T-helper 17 cell (primary cell): ENCODE results near the gene ZP1. TPM values are rescaled to one million over a fixed set of nuclear protein-coding genes. Genes with fewer than 3 reads are reported as not detected.

Experiments used
- ATAC-seq: fragments of 150-1000 bp; cut with Tn5 transposase; 2 replicates; pipeline ENCODE4 v1.10.0; 2021; ENCODE audit warnings: mild to moderate bottlenecking, moderate library complexity
- DNase-seq, 3 donors: peaks; one replicate each; pipeline versions ENCODE4 v3.0.0 to v3.0.0-alpha.2; 2020 to 2021
- H3K9me3 ChIP-seq: one replicate; pipeline ENCODE4 v1.7.0; 2013; ENCODE audit warnings: low read length, mild to moderate bottlenecking; ENCODE audit not compliant: control insufficient read depth, poor library complexity, severe bottlenecking
- H3K27ac Mint-ChIP-seq: one replicate; pipeline ENCODE4 v1.8.0; 2022; ENCODE audit warnings: mild to moderate bottlenecking, moderate library complexity, mixed read lengths
- H3K27me3 Mint-ChIP-seq: one replicate; pipeline ENCODE4 v1.8.0; 2022; ENCODE audit warnings: mixed read lengths
- H3K36me3 Mint-ChIP-seq: one replicate; pipeline ENCODE4 v1.8.0; 2022; ENCODE audit warnings: low read depth, mixed read lengths
- H3K4me1 Mint-ChIP-seq: one replicate; pipeline ENCODE4 v1.8.0; 2022; ENCODE audit warnings: mild to moderate bottlenecking, mixed read lengths
- H3K4me3 Mint-ChIP-seq: one replicate; pipeline ENCODE4 v1.8.0; 2022; ENCODE audit warnings: mild to moderate bottlenecking, moderate library complexity, mixed read lengths
- total RNA-seq, 4 donors: library from RNA in 2 of 4; stranded (reverse) in 2 of 4; gene quantifications; one replicate each; pipeline ENCODE4 v1.2.3 and lab custom pipeline; 2022 to 2026

The ZP1 gene
- total RNA-seq, 2 donors from 2014 or later = not detected

GRCh38 chr11:60838132-60838531 is 29.2 kb upstream of the ZP1 start:
- Mint-ChIP-seq H3K36me3 (peaks cover 5% of the 10 kb centered on the region), H3K27ac (no peak overlapping the region), H3K4me3 (no peak overlapping the region), H3K4me1 (peaks cover 19% of the 10 kb centered on the region), H3K27me3 (peaks cover 13% of the 10 kb centered on the region)
- H3K9me3 ChIP-seq = no peaks in the 10 kb centered on the region
- DNase-seq (no peak), ATAC-seq (no peak)

GRCh38 chr11:60840470-60841430 is 26.6 kb upstream of the ZP1 start:
- H3K4me3 Mint-ChIP-seq = peak overlapping the region; percentile 92
- no peak for DNase-seq
- peaks cover 2% of the 10 kb centered on the region for H3K27me3 Mint-ChIP-seq
- ATAC-seq = no peak
- H3K9me3 ChIP-seq = no peaks in the 10 kb centered on the region
- H3K27ac Mint-ChIP-seq = peak overlapping the region; percentile 96
- H3K4me1 Mint-ChIP-seq = peaks cover 41% of the 10 kb centered on the region
- peaks cover 9% of the 10 kb centered on the region for H3K36me3 Mint-ChIP-seq

GRCh38 chr11:60841797-60842667 is 25.3 kb upstream of the ZP1 start, which contains the start of gene CCDC86:
CCDC86 (plus strand) TSS chr11:60842113; CDS start chr11:60842125, 12 bp downstream.
- Mint-ChIP-seq H3K27ac (peak within 1 kb of the TSS; percentile 96), H3K27me3 (no peaks in the 10 kb centered on the region), H3K36me3 (peaks cover 9% of the 10 kb centered on the region), H3K4me1 (peaks cover 41% of the 10 kb centered on the region), H3K4me3 (peak within 1 kb of the TSS; percentile 92)
- no peaks in the 10 kb centered on the region for H3K9me3 ChIP-seq
- DNase-seq (peak; percentile 95 to 100 (median 96)), ATAC-seq (peak; percentile 96)

- DNase-seq = no peak
- Mint-ChIP-seq H3K36me3 (peaks cover 9% of the 10 kb centered on the region), H3K4me1 (peaks cover 38% of the 10 kb centered on the region), H3K4me3 (peak overlapping the region; percentile 92), H3K27me3 (no peaks in the 10 kb centered on the region), H3K27ac (peak overlapping the region; percentile 96)
- H3K9me3 ChIP-seq = no peaks in the 10 kb centered on the region
- no peak for ATAC-seq
Measured at GRCh38 chr11:60842668-60843600, 24.4 kb upstream of the ZP1 start.

- Mint-ChIP-seq H3K27ac (peak overlapping the region; percentile 96), H3K4me3 (peak overlapping the region; percentile 92), H3K27me3 (no peaks in the 10 kb centered on the region), H3K4me1 (peaks cover 38% of the 10 kb centered on the region), H3K36me3 (peaks cover 13% of the 10 kb centered on the region)
- no peak for ATAC-seq
- DNase-seq = no peak
- H3K9me3 ChIP-seq = no peaks in the 10 kb centered on the region
Measured at GRCh38 chr11:60844045-60844869, 23.1 kb upstream of the ZP1 start.

GRCh38 chr11:60844870-60845221 is 22.5 kb upstream of the ZP1 start:
- Mint-ChIP-seq H3K4me1 (peaks cover 38% of the 10 kb centered on the region), H3K27ac (peak overlapping the region; percentile 96), H3K36me3 (peaks cover 13% of the 10 kb centered on the region), H3K27me3 (no peaks in the 10 kb centered on the region), H3K4me3 (peak overlapping the region; percentile 75)
- DNase-seq (no peak), ATAC-seq (no peak)
- no peaks in the 10 kb centered on the region for H3K9me3 ChIP-seq

GRCh38 chr11:60845338-60845737 is 22.0 kb upstream of the ZP1 start:
- no peaks in the 10 kb centered on the region for H3K9me3 ChIP-seq
- ATAC-seq (no peak), DNase-seq (no peak)
- Mint-ChIP-seq H3K4me3 (no peak overlapping the region), H3K27ac (peak overlapping the region; percentile 96), H3K36me3 (peaks cover 13% of the 10 kb centered on the region), H3K27me3 (no peaks in the 10 kb centered on the region), H3K4me1 (peaks cover 38% of the 10 kb centered on the region)

- no peak for ATAC-seq
- no peak for DNase-seq
- Mint-ChIP-seq H3K36me3 (peaks cover 16% of the 10 kb centered on the region), H3K4me1 (peaks cover 30% of the 10 kb centered on the region), H3K4me3 (no peak overlapping the region), H3K27me3 (no peaks in the 10 kb centered on the region), H3K27ac (no peak overlapping the region)
- no peaks in the 10 kb centered on the region for H3K9me3 ChIP-seq
Measured at GRCh38 chr11:60847281-60847680, 20.1 kb upstream of the ZP1 start.

GRCh38 chr11:60847896-60848295 is 19.4 kb upstream of the ZP1 start:
- Mint-ChIP-seq H3K36me3 (peaks cover 16% of the 10 kb centered on the region), H3K27ac (no peak overlapping the region), H3K4me1 (peaks cover 26% of the 10 kb centered on the region), H3K4me3 (no peak overlapping the region), H3K27me3 (no peaks in the 10 kb centered on the region)
- no peaks in the 10 kb centered on the region for H3K9me3 ChIP-seq
- no peak for ATAC-seq
- DNase-seq = no peak

- H3K9me3 ChIP-seq = no peaks in the 10 kb centered on the region
- H3K36me3 Mint-ChIP-seq = peaks cover 18% of the 10 kb centered on the region
- H3K27me3 Mint-ChIP-seq = no peaks in the 10 kb centered on the region
- ATAC-seq = no peak
- H3K27ac Mint-ChIP-seq = no peak overlapping the region
- DNase-seq = no peak
- H3K4me3 Mint-ChIP-seq = no peak overlapping the region
- H3K4me1 Mint-ChIP-seq = peaks cover 18% of the 10 kb centered on the region
Measured at GRCh38 chr11:60848714-60849151, 18.6 kb upstream of the ZP1 start.

- Mint-ChIP-seq H3K36me3 (peaks cover 14% of the 10 kb centered on the region), H3K27ac (no peak overlapping the region), H3K27me3 (no peaks in the 10 kb centered on the region), H3K4me3 (no peak overlapping the region), H3K4me1 (peaks cover 8% of the 10 kb centered on the region)
- H3K9me3 ChIP-seq = no peaks in the 10 kb centered on the region
- ATAC-seq (no peak), DNase-seq (no peak)
Measured at GRCh38 chr11:60849641-60850520, 17.5 kb upstream of the ZP1 start.
